ENCODE measurements around the gene AKR1C2.
"Not testable (repeated sequence)": the region's sequence is repeated elsewhere in the genome, so short reads cannot be mapped to it uniquely, and the experiment has no call there.

AKR1C2 gene

GRCh38 chr10:5003127-5004029, at the start of gene AKR1C2:
Gene AKR1C2 (minus strand): TSS chr10:5003857. CDS start chr10:5003835, 22 bp downstream.
- DNase-seq (ENCODE audit: low read depth, low spot score); H3K9ac ChIP-seq (ENCODE audit: insufficient read length); H3K4me3 ChIP-seq; H3K36me3 ChIP-seq (ENCODE audit: insufficient read depth, low read length); H3K27ac ChIP-seq; H3K9me3 ChIP-seq (ENCODE audit: low read depth, low read length): not testable (repeated sequence)

- H3K9ac ChIP-seq (ENCODE audit: insufficient read length); H3K27ac ChIP-seq; H3K4me3 ChIP-seq; H3K9me3 ChIP-seq (ENCODE audit: low read depth, low read length); H3K36me3 ChIP-seq (ENCODE audit: insufficient read depth, low read length); DNase-seq (ENCODE audit: low read depth, low spot score): not testable (repeated sequence)
Measured at GRCh38 chr10:5052951-5053500, 49.4 kb upstream of the AKR1C2 start.

- Histone ChIP-seq H3K4me3 (no peak overlapping the region), H3K9ac (ENCODE audit: insufficient read length) (no peak overlapping the region), H3K27ac (no peak overlapping the region), H3K36me3 (ENCODE audit: insufficient read depth, low read length) (no peaks in the 10 kb centered on the region), H3K9me3 (ENCODE audit: low read depth, low read length) (no peaks in the 10 kb centered on the region)
- DNase-seq (ENCODE audit: low read depth, low spot score): no peak
- no peak for TF ChIP-seq POLR2AphosphoS5 (IDR thresholded peaks at IDR 0.05; ENCODE audit: borderline replicate concordance, low read depth, low read length)
- no peak for TF ChIP-seq FOXP2 (optimal IDR thresholded peaks at IDR 0.05; ENCODE audit: control extremely low read depth, extremely low read length, insufficient read depth)
- TF ChIP-seq EZH2 (IDR thresholded peaks at IDR 0.05): no peak
Measured at GRCh38 chr10:5047912-5048628, 44.4 kb upstream of the AKR1C2 start.

GRCh38 chr10:5047055-5047454, 43.4 kb upstream of the AKR1C2 start:
- not testable (repeated sequence) for H3K27ac ChIP-seq; H3K9ac ChIP-seq (ENCODE audit: insufficient read length); H3K9me3 ChIP-seq (ENCODE audit: low read depth, low read length); H3K4me3 ChIP-seq; DNase-seq (ENCODE audit: low read depth, low spot score); H3K36me3 ChIP-seq (ENCODE audit: insufficient read depth, low read length)

- TF ChIP-seq FOXP2 (optimal IDR thresholded peaks at IDR 0.05; ENCODE audit: control extremely low read depth, extremely low read length, insufficient read depth): no peak
- no peak for TF ChIP-seq EZH2 (IDR thresholded peaks at IDR 0.05)
- TF ChIP-seq POLR2AphosphoS5 (IDR thresholded peaks at IDR 0.05; ENCODE audit: borderline replicate concordance, low read depth, low read length): no peak
- no peak for DNase-seq (ENCODE audit: low read depth, low spot score)
- Histone ChIP-seq H3K9me3 (ENCODE audit: low read depth, low read length) (no peaks in the 10 kb centered on the region), H3K4me3 (no peak overlapping the region), H3K36me3 (ENCODE audit: insufficient read depth, low read length) (no peaks in the 10 kb centered on the region), H3K27ac (no peak overlapping the region), H3K9ac (ENCODE audit: insufficient read length) (no peak overlapping the region)
Measured at GRCh38 chr10:5046410-5046809, 42.8 kb upstream of the AKR1C2 start.

GRCh38 chr10:5045095-5045494, 41.4 kb upstream of the AKR1C2 start:
- H3K36me3 ChIP-seq (ENCODE audit: insufficient read depth, low read length): no peaks in the 10 kb centered on the region
- no peak for DNase-seq (ENCODE audit: low read depth, low spot score)
- H3K27ac ChIP-seq: no peak overlapping the region
- TF ChIP-seq FOXP2 (optimal IDR thresholded peaks at IDR 0.05; ENCODE audit: control extremely low read depth, extremely low read length, insufficient read depth): no peak
- TF ChIP-seq EZH2 (IDR thresholded peaks at IDR 0.05): no peak
- TF ChIP-seq POLR2AphosphoS5 (IDR thresholded peaks at IDR 0.05; ENCODE audit: borderline replicate concordance, low read depth, low read length): no peak
- no peak overlapping the region for H3K4me3 ChIP-seq
- H3K9ac ChIP-seq (ENCODE audit: insufficient read length): no peak overlapping the region
- H3K9me3 ChIP-seq (ENCODE audit: low read depth, low read length): no peaks in the 10 kb centered on the region

- Histone ChIP-seq H3K36me3 (ENCODE audit: insufficient read depth, low read length) (no peaks in the 10 kb centered on the region), H3K9me3 (ENCODE audit: low read depth, low read length) (no peaks in the 10 kb centered on the region), H3K9ac (ENCODE audit: insufficient read length) (no peak overlapping the region), H3K27ac (no peak overlapping the region), H3K4me3 (no peak overlapping the region)
- no peak for DNase-seq (ENCODE audit: low read depth, low spot score)
- TF ChIP-seq FOXP2 (optimal IDR thresholded peaks at IDR 0.05; ENCODE audit: control extremely low read depth, extremely low read length, insufficient read depth) (no peak), EZH2 (IDR thresholded peaks at IDR 0.05) (no peak), POLR2AphosphoS5 (IDR thresholded peaks at IDR 0.05; ENCODE audit: borderline replicate concordance, low read depth, low read length) (no peak)
Measured at GRCh38 chr10:5043716-5044115, 40.1 kb upstream of the AKR1C2 start.

- Histone ChIP-seq H3K27ac (no peak overlapping the region), H3K9ac (ENCODE audit: insufficient read length) (no peak overlapping the region), H3K4me3 (no peak overlapping the region), H3K9me3 (ENCODE audit: low read depth, low read length) (no peaks in the 10 kb centered on the region), H3K36me3 (ENCODE audit: insufficient read depth, low read length) (no peaks in the 10 kb centered on the region)
- DNase-seq (ENCODE audit: low read depth, low spot score): no peak
- no peak for TF ChIP-seq EZH2 (IDR thresholded peaks at IDR 0.05)
Measured at GRCh38 chr10:5042922-5043321, 39.3 kb upstream of the AKR1C2 start.
